NCI-H526 treated with DMSO at 0.1 percent for 48 hours (cell line): ENCODE measurements around the gene GPN3.
"Not testable (repeated sequence)": the region's sequence is repeated elsewhere in the genome, so short reads cannot be mapped to it uniquely, and the experiment has no call there.

ENCODE experiments used
- DNase-seq: peaks from one replicate; lab custom pipeline; 2025; lab: John Stamatoyannopoulos, UW

Gene GPN3

DNA sequence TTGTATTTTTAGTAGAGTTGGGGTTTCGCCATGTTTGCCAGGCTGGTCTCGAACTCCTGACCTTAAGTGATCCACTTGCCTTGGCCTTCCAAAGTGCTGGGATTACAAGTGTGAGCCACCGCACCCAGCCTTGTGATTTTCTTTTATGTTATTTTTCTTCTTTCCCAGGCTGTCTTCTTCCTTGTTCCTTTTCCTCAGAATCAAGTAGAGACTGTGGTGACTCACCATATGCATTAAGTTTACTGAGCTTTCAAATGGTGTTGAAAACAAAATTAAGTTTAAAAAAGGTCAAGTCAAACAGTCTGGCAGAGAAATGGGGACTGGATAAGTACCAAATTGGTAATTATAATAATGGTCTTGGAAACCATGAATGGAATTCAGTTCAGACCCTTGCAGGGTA, 23.6 kb downstream of the GPN3 start:
- no peak for DNase-seq

DNA sequence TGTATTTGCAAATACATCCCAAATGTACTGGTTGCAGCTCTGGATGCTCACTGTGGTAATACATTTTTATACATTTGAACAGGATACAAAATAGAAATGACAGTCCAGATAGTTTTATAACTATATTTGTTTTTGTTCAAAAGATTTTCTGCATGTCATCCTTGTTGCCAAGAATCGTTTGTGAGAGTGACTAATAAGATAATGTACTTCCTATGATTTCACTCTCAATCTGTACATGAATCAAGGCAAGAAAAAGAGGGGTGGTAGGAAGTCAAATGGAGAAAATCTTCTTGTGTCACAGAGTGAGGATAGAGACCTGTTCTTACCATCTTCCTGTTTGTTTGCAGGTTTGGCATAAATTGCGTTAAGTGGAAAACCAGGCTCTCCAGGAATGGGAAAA, 31.8 kb downstream of the GPN3 start:
- DNase-seq: no peak

DNA sequence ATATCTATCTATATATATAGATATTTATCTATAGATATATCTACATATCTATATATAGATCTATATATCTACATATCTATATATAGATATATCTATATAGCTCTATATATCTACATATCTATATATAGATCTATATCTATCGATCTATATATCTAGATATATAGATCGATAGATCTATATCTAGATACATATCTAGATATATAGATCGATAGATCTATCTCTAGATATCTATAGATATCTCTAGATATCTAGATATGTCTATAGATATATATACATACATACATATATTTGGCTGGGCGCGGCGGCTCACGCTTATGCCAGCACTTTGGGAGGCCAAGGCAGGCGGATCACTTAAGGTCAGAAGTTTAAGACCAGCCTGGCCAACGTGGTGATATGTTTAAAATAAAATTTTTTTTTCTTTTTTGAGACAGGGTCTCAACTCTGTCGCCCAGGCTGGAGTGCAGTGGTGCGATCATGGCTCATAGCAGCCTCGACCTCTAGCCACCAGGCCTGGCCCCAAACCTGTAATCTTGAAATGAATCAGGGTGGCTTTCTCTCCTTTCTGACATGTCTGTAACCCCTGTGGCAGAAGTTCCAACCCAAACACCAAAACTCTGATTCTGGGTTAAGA, 36.0 kb downstream of the GPN3 start:
- DNase-seq: no peak

DNA sequence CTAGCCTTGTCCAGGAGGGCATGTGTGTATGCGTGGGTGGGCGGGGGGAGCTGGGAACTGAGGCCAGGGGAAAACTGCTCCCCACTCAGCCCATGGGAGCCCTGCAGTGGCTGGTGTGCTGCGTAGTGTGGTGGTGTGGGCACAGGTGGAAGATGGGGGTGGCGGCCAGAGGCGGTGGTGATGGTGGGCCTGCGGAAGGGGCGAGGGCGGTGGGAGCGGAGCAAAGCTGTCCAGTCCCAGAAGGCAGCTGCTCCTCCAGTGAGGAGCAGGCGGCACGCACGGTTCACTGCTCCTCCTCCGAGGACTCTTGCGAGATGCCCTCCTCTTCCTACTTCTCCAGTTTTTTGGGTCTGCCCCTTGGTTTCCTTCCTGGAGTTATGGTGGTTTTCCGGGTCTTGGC, 38.4 kb downstream of the GPN3 start:
- not testable (repeated sequence) for DNase-seq

DNA sequence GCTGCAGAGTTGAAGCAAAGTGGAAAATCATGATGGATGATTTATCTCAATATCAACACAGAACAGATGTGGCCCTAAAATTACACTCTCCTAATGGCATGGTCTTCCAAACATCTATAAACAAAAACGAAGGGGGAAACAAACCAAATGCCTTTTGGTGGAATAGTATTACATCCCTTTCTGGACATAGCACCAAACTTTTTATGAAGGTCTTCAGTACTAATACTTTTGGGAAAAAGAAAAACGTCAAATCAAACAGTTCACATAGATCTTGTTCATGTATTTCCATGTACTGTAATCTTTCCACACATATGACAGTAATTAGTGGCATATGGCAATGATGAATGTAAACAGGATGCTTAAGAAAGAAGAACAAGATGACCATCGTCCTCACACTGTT, 41.7 kb downstream of the GPN3 start:
- no peak for DNase-seq

DNA sequence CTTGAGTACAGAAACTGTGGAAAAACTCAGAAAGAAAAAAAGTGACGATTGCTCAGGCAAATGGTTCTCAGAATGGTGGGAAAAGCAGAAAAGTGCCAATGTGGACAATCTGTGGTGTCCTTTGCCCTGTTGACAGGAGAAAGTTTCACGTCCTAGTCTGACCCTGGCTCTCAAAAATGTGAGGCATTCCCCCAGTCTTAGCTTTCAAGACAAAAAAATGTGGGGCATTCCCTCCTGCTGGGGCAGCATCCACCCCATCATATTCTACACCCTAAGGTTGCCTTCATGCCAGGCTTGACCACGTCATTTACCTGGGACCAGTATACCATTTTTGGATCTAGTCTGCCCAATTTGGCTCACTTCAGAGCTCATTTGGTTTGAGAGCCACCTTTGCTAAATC, 43.8 kb downstream of the GPN3 start:
- DNase-seq: no peak

DNA sequence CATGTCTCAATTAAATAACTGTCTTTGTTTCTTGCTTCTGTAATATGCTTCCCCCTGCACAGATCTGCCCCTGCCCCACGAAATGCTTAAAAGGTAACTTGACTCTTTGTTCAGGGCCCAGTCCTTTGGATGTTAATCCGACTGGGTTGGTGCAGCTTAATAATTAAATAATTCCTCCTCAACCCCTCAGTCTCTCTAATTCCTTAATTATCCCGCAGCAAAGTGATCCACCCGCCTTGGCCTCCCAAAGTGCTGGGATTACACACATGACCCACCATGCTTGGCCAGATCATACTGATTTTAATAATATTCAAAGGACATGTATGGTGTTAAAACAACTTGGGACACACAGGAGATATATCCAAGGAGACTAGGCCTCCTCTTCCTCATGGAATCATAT, 46.4 kb downstream of the GPN3 start:
- no peak for DNase-seq

DNA sequence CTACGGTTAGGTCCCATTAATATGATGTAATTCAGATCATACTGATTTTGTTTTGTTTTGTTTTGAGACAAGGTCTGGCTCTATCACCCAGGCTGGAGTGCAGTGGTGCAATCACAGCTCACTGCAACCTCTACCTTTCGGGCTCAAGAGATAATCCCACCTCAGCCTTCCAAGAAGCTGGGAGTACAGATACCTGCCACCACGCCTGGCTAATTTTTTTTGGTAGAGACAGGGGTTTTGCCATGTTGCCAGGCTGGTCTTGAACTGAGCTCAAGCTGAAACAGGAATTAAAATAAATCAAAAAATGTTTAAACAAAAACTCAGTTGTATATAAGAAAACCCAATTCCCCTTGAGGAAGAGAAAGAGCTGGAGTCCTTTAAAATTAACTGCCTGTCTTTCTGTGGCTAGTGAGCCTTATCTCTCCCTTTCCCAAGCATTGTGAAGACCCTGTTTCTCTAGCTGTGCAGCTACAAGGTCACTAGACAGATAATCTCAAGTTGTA, 46.8 kb downstream of the GPN3 start:
- DNase-seq: no peak

DNA sequence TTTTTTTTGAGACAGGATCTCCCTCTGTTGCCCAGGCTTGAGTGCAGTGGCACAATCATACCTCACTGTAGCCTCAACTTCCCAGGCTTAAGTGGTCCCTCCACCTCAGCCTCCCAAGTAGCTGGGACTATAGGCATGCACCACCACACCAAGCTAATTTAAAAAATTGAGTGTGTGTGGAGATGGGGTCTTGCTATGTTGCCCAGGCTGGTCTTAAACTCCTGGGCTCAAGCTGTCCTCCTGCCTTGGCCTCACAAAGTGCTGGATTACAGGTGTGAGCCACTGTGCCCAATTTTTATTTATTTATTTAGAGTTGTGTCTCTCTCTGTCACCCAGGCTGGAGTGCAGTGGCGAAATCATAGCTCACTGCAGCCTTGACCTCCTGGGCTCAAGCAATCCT, 47.4 kb downstream of the GPN3 start:
- not testable (repeated sequence) for DNase-seq

DNA sequence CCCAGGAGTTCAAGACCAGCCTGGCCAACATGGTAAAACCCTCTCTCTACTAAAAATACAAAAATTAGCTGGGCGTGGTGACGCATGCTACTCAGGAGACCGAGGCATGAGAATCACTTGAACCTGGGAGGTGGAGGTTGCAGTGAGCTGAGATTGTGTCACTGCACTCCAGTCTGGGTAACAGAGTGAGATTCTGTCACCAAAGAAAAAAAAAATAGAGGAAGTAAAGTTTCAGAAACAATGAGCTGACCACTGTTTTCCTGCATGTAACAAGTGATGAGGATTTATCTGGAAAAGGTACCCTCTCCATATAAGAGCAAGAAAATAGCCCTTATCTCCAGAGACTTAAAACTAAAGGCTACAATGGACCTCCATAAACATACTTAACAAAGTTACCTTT, 50.9 kb downstream of the GPN3 start:
- DNase-seq: not testable (repeated sequence)

DNA sequence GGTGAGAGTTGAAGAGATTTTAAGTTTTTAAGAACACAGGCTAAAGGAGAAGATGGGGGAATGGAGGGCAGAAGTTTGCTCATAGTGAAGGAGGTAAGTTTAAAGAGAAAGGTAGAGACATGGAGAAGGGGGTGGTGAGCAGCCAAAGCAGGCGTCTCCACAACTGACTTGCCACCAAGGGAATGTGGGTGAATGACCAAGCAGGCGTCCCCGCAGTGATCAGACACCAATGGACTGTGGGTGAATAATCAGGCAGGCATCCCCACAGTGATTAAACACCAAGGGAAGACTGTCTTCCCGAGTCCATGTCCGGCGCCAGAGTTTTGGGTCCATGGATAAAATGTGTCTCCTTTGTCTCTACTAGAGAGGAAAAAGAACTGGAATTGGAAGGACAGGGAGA, 58.0 kb downstream of the GPN3 start:
- DNase-seq: not testable (repeated sequence)

DNA sequence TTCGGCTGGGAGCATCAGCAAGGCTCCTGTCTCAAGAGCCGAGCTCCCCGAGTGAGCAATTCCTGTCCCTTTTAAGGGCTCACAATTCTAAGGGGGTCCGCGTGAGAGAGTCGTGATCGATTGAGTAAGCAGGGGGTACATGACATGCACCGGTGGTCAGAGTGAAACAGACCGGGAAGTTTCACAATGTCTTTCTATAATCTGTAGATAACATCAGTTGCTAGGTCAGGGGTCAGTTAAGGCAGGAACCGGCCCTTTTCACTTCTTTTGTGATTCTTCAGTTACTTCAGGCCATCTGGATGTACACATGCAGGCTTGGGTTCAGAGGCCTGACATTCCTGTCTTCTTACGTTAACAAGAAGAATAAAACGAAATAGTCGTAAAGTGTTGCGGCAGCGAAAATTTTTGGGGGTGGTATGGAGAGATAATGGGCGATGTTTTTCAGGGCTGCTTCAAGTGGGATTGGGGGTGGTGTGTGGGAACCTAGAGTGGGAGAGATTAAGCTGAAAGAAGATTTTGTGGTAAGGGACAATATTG, 62.9 kb downstream of the GPN3 start:
- not testable (repeated sequence) for DNase-seq

DNA sequence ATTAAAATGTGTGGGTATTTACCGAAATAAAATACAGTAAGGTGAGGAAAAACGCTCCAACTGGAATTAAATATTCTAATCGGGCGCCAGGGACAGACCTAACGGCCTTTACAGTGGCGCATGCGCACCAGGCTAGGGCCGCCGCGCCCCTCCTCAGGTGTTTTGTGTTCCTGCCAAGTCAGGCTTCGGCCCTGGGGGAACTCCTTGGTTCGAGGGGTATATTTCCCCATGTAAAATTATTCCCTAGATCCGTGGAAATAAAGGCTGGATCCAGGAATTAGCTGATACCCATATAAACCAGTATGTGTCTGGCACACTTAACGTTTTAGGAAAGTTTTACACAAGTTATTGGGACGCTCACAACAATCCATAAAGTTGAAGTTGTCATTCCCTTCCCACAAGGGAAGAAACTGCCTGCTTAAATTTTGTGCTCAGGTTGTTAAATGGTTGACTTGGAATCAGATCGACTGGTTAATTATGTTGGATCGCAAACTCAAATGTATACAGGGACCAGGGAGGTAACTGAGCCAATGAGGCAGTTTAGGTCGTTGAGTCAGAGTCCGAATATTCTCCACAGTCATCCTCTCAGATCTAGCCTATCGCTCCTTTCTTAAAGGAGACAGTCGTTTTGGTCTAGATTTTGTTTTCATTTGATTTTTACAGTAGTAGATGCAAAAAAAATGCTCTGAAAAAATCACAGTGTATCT, 63.9 kb downstream of the GPN3 start:
- DNase-seq: peak; percentile 76

DNA sequence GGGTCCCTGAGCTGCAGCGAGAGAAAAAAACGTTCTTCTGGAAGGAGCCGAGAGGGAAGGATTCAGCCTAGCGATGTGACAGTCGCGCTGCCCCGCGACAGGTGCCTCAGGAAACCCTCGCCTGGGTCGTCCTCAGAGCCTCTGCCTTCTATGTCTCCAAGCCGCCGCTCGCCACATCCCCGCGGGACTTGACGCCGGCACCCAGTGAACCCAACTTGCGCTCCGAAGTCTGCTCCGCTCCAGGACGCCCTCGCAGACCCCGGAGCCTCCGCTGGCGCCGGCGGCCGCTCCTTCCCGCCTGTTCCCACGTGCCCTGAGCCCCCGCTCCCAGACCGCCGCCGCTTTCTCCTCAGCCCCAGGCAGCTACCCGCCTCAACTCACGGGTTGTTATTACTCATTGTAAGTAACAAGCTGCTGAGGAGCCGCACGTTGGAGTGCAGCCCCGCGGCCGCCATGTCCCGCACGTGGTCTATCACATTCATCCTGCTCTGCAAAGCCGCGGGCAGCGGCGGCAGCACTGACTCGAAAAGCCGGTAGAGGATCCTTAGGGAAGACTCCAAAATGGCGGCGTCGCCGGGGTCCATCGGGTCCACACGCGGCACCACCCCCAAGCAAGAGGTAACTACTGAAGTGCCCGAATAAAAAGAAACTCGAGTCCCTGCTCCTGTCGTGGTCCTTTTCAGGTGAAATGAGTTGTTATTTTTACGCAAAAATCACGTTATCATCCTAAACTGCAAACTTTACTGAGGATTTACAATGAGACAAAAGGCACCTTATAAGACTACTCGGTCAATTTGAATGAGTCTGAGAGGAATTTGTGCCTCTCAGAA, 64.7 kb downstream of the GPN3 start, which contains the start of gene ANAPC7:
Gene ANAPC7 (minus strand): TSS at position 563 of the 830 bp plus-strand sequence. CDS start 81 bp downstream, at position 482.
- DNase-seq: peak; percentile 77
